Measurements from ENCODE around the gene CERT1. TPM values are rescaled to one million over a fixed set of nuclear protein-coding genes. Genes with fewer than 3 reads are reported as not detected.

CERT1 gene, protein sequence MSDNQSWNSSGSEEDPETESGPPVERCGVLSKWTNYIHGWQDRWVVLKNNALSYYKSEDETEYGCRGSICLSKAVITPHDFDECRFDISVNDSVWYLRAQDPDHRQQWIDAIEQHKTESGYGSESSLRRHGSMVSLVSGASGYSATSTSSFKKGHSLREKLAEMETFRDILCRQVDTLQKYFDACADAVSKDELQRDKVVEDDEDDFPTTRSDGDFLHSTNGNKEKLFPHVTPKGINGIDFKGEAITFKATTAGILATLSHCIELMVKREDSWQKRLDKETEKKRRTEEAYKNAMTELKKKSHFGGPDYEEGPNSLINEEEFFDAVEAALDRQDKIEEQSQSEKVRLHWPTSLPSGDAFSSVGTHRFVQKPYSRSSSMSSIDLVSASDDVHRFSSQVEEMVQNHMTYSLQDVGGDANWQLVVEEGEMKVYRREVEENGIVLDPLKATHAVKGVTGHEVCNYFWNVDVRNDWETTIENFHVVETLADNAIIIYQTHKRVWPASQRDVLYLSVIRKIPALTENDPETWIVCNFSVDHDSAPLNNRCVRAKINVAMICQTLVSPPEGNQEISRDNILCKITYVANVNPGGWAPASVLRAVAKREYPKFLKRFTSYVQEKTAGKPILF
- 48.1 and 50.2 TPM in 2 replicates for total RNA-seq (2021)
- long read RNA-seq, full-length matches to known transcripts, result 137 of 215 reads
- long read RNA-seq, partial matches to known transcripts, result 44 of 215 reads
- long read RNA-seq, other reads (novel, unspliced or antisense), result 34 of 215 reads

DNA sequence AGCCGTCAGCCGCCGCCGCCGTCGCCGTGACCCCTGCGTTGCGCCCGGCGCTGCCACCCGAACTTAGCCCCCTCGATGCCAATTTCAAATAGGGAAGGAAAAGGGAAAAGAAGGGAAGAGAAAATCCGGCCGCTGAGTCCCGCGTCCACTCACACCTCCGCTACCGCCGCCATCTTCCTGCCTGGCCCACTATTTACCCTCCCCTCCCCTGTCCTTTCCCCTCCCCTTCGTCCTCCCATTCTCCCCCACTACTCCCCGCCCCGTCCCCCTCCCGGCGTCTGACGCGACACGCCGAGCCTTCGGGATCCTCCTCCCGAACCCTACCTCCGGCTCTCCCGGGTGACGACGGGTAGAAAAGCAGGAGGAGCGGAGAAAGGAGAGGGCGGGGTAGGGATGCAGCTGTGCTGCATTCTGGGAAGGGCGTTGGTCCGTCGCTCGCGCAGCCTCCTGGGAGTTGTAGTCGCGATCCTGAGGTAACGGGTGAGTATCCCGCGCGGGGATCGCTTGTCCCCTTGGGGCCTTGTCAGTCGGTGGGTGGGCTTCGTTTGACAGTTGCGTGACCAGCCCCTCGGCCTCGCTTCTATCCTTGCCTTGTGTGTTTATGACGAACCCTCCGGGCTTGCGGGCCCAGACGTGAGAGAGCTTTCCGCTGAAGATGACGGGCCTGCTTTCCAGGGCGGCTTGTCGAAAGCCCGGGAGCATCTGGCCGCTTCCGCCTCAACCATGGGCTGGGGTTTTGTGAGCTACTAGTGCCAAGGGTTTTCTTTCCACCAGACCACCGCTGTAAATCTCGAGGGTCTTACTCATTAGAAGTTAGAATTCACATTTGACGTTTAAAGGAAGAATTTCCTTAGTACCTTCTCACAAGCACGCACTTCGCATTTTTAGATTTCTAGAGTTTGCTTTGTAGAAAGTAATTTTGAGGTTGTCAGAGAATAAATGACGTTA is at the start of gene CERT1, which contains the start of gene POLK:
TSS of gene CERT1 (minus strand) at position 195 of the 948 bp plus-strand sequence. CDS start 422 bp downstream, outside the sequence.
TSS of gene POLK (plus strand) at position 457 of the 948 bp plus-strand sequence.
- no peak within 1 kb of the TSS for H2BK120ac ChIP-seq (ENCODE audit: low read depth, low read length, poor library complexity, severe bottlenecking)
- H3K18ac ChIP-seq (ENCODE audit: insufficient read length, low read depth, low read length), result peak within 1 kb of the TSS; percentile 63
- peak within 1 kb of the TSS; percentile 59; the same call in 1 of the 2 replicates for H3K14ac ChIP-seq (ENCODE audit: insufficient read depth, low read length)
- H4K91ac ChIP-seq (ENCODE audit: insufficient read length, low read depth, low read length), result no peak within 1 kb of the TSS
- Mint-ChIP-seq H3K4me3 (peak within 1 kb of the TSS; percentile 95 to 99), H3K27ac (peak within 1 kb of the TSS; percentile 78 to 95 (median 80); a peak in 6 of 7 replicates), H3K4me1 (peaks cover 19 to 23% of the 10 kb centered on the region in 2 experiments), H3K27me3 (ENCODE audit: low read depth) (no peaks in the 10 kb centered on the region), H3K9me3 (no peaks in the 10 kb centered on the region; a peak in 1 of 5 replicates), H3K36me3 (ENCODE audit: insufficient read depth in 1 of 3, low read depth in 3 of 3) (peaks cover 2 to 8% (median 4%) of the 10 kb centered on the region in 3 experiments; a peak in 5 of 7 replicates)
- no peak within 1 kb of the TSS for H3K27ac ChIP-seq (ENCODE audit: insufficient read length, low read depth, low read length)
- DNase-seq, result peak; percentile 99
- H3T11ph ChIP-seq (ENCODE audit: low read length), result no peak within 1 kb of the TSS
- H4K8ac ChIP-seq (replicated peaks; ENCODE audit: insufficient read length, low read depth, low read length), result no peak within 1 kb of the TSS
- H2AFZ ChIP-seq (ENCODE audit: low read length), result no peak within 1 kb of the TSS
- H2AK5ac ChIP-seq (ENCODE audit: insufficient read length, low read length), result no peak within 1 kb of the TSS
- no peaks in the 10 kb centered on the region for H3K79me1 ChIP-seq (ENCODE audit: insufficient read depth, low read depth, low read length, poor library complexity, severe bottlenecking)
- H3K23ac ChIP-seq (ENCODE audit: insufficient read length, low read depth, low read length), result no peak within 1 kb of the TSS
- H3K4ac ChIP-seq (ENCODE audit: low read depth, low read length), result no peak within 1 kb of the TSS
- H2BK5ac ChIP-seq (ENCODE audit: insufficient read length, low read length), result no peak within 1 kb of the TSS
- no peaks in the 10 kb centered on the region for H3K27me3 ChIP-seq (ENCODE audit: insufficient read depth, low read length)
- H2BK12ac ChIP-seq (ENCODE audit: insufficient read length, low read depth, low read length), result no peak within 1 kb of the TSS
- H3K4me2 ChIP-seq (ENCODE audit: insufficient read depth, insufficient read length, low read length), result peak within 1 kb of the TSS; percentile 99
- WGBS (ENCODE audit: extremely low coverage, insufficient read length, low lambda C conversion rate), result no CpG with 5 or more reads among the region's 71 CpGs
- H4K20me1 ChIP-seq (ENCODE audit: control insufficient read depth, insufficient read depth, insufficient read length), result no peaks in the 10 kb centered on the region
- H2BK15ac ChIP-seq (ENCODE audit: low read depth, low read length), result no peak within 1 kb of the TSS; the same call in 1 of the 2 replicates
- H3K79me2 ChIP-seq (ENCODE audit: insufficient read depth, low read length), result peaks cover 7% of the 10 kb centered on the region; the same call in 1 of the 2 replicates
- no peak within 1 kb of the TSS for H4K5ac ChIP-seq (ENCODE audit: insufficient read length, low read depth, low read length)
- H3K4me1 ChIP-seq (ENCODE audit: insufficient read depth, low read length), result no peaks in the 10 kb centered on the region
- H3K9ac ChIP-seq (ENCODE audit: extremely low read depth, insufficient read length, low read length), result peak within 1 kb of the TSS; percentile 80
- no peaks in the 10 kb centered on the region for H3K9me3 ChIP-seq (ENCODE audit: control insufficient read depth, low read depth, low read length)
- H3K23me2 ChIP-seq (ENCODE audit: insufficient read length, low read depth, low read length, poor library complexity, severe bottlenecking), result peaks cover 5% of the 10 kb centered on the region
- no peak within 1 kb of the TSS for H3K56ac ChIP-seq (ENCODE audit: insufficient read length, low read depth, low read length)
- TF ChIP-seq, protein P1, sequence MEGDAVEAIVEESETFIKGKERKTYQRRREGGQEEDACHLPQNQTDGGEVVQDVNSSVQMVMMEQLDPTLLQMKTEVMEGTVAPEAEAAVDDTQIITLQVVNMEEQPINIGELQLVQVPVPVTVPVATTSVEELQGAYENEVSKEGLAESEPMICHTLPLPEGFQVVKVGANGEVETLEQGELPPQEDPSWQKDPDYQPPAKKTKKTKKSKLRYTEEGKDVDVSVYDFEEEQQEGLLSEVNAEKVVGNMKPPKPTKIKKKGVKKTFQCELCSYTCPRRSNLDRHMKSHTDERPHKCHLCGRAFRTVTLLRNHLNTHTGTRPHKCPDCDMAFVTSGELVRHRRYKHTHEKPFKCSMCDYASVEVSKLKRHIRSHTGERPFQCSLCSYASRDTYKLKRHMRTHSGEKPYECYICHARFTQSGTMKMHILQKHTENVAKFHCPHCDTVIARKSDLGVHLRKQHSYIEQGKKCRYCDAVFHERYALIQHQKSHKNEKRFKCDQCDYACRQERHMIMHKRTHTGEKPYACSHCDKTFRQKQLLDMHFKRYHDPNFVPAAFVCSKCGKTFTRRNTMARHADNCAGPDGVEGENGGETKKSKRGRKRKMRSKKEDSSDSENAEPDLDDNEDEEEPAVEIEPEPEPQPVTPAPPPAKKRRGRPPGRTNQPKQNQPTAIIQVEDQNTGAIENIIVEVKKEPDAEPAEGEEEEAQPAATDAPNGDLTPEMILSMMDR (conservative IDR thresholded peaks at IDR 0.05), result no peak
- H2BK20ac ChIP-seq (ENCODE audit: low read depth, low read length, poor library complexity, severe bottlenecking), result no peak within 1 kb of the TSS

Measured in H9 (cell line).